DND-41 (cell line): ENCODE data around the gene CAMSAP2.

Experiments
- ATAC-seq: fragments of 200-7000 bp; cut with Tn5 transposase; 3 replicates; pipeline ENCODE4 v1.9.1; 2021; ENCODE audit warnings: low read depth; ENCODE audit not compliant: insufficient read depth
- DNase-seq: peaks from one replicate; pipeline ENCODE4 v3.0.0-alpha.2; 2020
- H2AFZ ChIP-seq: 2 replicates; pipeline ENCODE4 v1.6.0; 2012; ENCODE audit warnings: low read depth, low read length
- H3K27ac ChIP-seq: 2 replicates; pipeline ENCODE4 v1.5.1; 2012; ENCODE audit warnings: low read length, inconsistent platforms
- H3K27me3 ChIP-seq: fragments of 200-600 bp; sonication (generic); 2 replicates; pipeline ENCODE4 v1.6.0; 2012; ENCODE audit warnings: low read length, mild to moderate bottlenecking, inconsistent platforms; ENCODE audit not compliant: insufficient read depth, poor library complexity
- H3K36me3 ChIP-seq: 2 replicates; pipeline ENCODE4 v1.5.1; 2012; ENCODE audit warnings: low read length, inconsistent platforms; ENCODE audit not compliant: insufficient read depth
- H3K4me1 ChIP-seq: 2 replicates; pipeline ENCODE4 v1.5.1; 2012; ENCODE audit warnings: mild to moderate bottlenecking, low read length; ENCODE audit not compliant: insufficient read depth
- H3K4me2 ChIP-seq: 2 replicates; pipeline ENCODE4 v1.6.0; 2012; ENCODE audit warnings: mild to moderate bottlenecking, moderate library complexity, low read length, inconsistent platforms; ENCODE audit not compliant: insufficient read depth
- H3K4me3 ChIP-seq, 2 experiments: fragments of 200-600 bp in 1 of 2; shearing (Covaris generic) in 1 of 2; 2 replicates each; pipeline ENCODE4 v1.5.1; 2012 to 2016; ENCODE audit warnings: inconsistent platforms in 2 of 2, low read length in 2 of 2, mild to moderate bottlenecking in 2 of 2, low read depth in 1 of 2, moderate library complexity in 1 of 2
- H3K79me2 ChIP-seq: 2 replicates; pipeline ENCODE4 v1.6.0; 2012; ENCODE audit warnings: low read length, inconsistent platforms; ENCODE audit not compliant: insufficient read depth
- H3K9ac ChIP-seq: 2 replicates; pipeline ENCODE4 v1.6.0; 2012; ENCODE audit warnings: low read depth, mild to moderate bottlenecking, inconsistent platforms, low read length, moderate library complexity
- H3K9me3 ChIP-seq: 2 replicates; pipeline ENCODE4 v1.5.1; 2012; ENCODE audit warnings: low read length, moderate library complexity, mild to moderate bottlenecking, inconsistent platforms; ENCODE audit not compliant: insufficient read depth, severe bottlenecking
- H4K20me1 ChIP-seq: 2 replicates; pipeline ENCODE4 v1.6.0; 2012; ENCODE audit warnings: low read length; ENCODE audit not compliant: insufficient read depth
- CTCF ChIP-seq: IDR thresholded peaks from 2 replicates; pipeline ENCODE4 v1.5.1; 2012; ENCODE audit warnings: borderline replicate concordance, low read length, moderate library complexity, mild to moderate bottlenecking; ENCODE audit not compliant: poor library complexity, severe bottlenecking; ENCODE audit errors: extremely low read depth
- EZH2 ChIP-seq: IDR thresholded peaks from 3 replicates; pipeline ENCODE4 v1.6.1; 2012; ENCODE audit warnings: borderline replicate concordance, low read depth, mild to moderate bottlenecking, moderate library complexity, low read length, inconsistent platforms; ENCODE audit not compliant: severe bottlenecking

CAMSAP2 gene

GRCh38 chr1:200905411-200906052 lies 166.8 kb downstream of the CAMSAP2 start:
- Histone ChIP-seq H3K4me2 (no peak overlapping the region), H3K27ac (peak overlapping the region; percentile 16; the same call in 1 of the 2 replicates), H3K4me1 (peaks cover 17% of the 10 kb centered on the region), H3K79me2 (no peaks in the 10 kb centered on the region), H3K9ac (no peak overlapping the region), H3K9me3 (no peaks in the 10 kb centered on the region), H3K27me3 (no peaks in the 10 kb centered on the region), H3K36me3 (no peaks in the 10 kb centered on the region), H2AFZ (no peak overlapping the region), H3K4me3 (no peak overlapping the region), H4K20me1 (no peaks in the 10 kb centered on the region)
- DNase-seq, result peak; percentile 57
- peak; percentile 97 for ATAC-seq
- no peak for TF ChIP-seq EZH2
- TF ChIP-seq CTCF, result no peak

DNA sequence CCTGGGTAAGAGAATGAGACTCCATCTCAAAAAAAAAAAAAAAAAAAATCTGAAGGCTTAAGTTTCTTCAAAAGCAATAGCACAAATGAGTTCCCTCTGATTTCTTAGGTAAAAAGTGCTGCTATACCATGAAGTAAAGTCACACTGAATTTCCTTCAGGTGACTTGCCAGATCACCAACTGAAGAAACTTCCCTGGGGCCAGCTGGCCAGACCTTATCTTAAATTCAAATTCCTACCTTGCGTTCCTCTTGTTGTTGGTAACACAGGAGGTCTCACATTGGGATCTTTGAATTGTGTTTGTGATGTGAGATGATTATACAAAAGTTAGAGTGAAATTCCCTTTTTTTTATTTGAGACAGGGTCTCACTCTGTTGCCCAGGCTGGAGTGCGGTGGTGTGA lies 167.8 kb downstream of the CAMSAP2 start:
- DNase-seq, result no peak
- no peak overlapping the region for H3K27ac ChIP-seq
- H3K36me3 ChIP-seq, result no peaks in the 10 kb centered on the region
- H3K4me1 ChIP-seq, result peaks cover 17% of the 10 kb centered on the region
- no peaks in the 10 kb centered on the region for H3K9me3 ChIP-seq
- H3K79me2 ChIP-seq, result no peaks in the 10 kb centered on the region
- no peak overlapping the region for H3K4me2 ChIP-seq
- no peak overlapping the region for H3K9ac ChIP-seq
- H4K20me1 ChIP-seq, result no peaks in the 10 kb centered on the region
- no peak for TF ChIP-seq CTCF
- TF ChIP-seq EZH2, result no peak
- ATAC-seq, result no peak
- no peak overlapping the region for H3K4me3 ChIP-seq
- no peak overlapping the region for H2AFZ ChIP-seq
- no peaks in the 10 kb centered on the region for H3K27me3 ChIP-seq

DNA sequence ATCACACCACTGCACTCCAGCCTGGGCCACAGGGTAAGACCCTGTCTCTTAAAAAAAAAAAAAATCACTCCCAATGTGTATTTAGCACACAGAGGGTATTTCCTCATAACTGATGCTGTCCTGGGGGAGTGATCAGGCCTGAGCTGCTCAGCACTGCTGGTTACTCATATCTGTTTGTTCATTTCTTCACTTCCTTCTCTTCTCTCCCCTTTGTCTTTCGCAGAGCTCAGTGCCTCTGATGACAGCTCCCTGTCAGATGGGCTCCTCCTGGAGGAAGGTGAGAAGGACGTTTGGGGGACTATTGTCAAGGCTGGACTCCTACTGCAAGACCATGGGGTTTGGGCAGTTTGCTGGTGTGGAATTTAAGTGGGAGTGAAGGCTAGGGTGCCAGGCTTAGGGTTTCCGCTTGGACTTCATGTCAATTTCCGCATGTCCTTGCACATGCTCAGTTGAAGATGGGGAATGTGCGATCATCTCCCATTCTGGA lies 169.0 kb downstream of the CAMSAP2 start:
- Histone ChIP-seq H2AFZ (no peak overlapping the region), H4K20me1 (no peaks in the 10 kb centered on the region), H3K79me2 (no peaks in the 10 kb centered on the region), H3K27ac (no peak overlapping the region), H3K9ac (no peak overlapping the region), H3K4me3 (no peak overlapping the region), H3K9me3 (no peaks in the 10 kb centered on the region), H3K4me2 (no peak overlapping the region), H3K4me1 (peaks cover 17% of the 10 kb centered on the region), H3K36me3 (no peaks in the 10 kb centered on the region), H3K27me3 (no peaks in the 10 kb centered on the region)
- ATAC-seq, result no peak
- TF ChIP-seq CTCF, result no peak
- no peak for TF ChIP-seq EZH2
- no peak for DNase-seq
